ENCODE measurements around the gene WIPF2.

DNA sequence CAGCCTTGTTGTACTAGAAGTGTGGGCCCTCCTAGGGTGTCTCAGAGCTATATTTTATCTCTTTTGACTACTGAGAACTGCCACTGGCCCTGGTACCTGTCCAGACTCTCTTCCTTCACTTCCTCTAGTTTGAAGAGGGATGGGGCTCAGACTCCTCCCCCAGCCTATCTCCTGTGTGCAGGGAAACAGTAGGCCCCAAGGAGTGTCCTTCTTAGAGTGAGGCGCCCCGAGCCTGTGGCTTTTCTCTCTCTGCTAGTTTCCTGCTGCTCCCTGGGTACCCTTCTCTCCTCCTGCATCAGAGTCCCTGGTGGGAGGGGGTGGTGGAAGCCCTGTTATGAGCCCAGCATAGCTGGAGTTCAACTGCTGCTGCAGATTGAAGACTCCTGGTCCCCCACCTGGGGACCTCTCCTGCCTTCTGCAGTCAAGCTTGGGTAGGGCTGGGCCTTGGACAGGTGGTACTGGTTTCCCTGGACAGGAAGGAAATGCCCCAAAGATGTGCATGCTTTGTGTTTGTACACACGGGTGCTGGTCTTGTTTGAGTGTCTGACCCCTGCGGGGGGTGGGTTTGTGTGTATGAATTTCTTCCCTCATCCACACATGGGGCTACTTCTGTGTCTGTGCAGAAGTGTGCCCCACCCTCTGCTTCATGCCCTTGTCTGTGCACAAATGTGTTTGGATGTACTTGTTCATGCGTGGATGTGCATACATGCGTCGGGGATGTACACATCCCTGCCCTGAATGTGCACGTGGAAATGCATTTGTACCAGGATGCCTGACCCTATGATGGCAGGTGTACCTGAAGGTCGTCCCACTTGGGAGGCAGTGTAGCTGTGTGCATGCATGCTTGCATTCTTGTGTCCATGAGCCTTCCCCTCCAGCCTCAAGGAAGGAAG lies 96.8 kb downstream of the WIPF2 start:
- TF ChIP-seq, protein P1, sequence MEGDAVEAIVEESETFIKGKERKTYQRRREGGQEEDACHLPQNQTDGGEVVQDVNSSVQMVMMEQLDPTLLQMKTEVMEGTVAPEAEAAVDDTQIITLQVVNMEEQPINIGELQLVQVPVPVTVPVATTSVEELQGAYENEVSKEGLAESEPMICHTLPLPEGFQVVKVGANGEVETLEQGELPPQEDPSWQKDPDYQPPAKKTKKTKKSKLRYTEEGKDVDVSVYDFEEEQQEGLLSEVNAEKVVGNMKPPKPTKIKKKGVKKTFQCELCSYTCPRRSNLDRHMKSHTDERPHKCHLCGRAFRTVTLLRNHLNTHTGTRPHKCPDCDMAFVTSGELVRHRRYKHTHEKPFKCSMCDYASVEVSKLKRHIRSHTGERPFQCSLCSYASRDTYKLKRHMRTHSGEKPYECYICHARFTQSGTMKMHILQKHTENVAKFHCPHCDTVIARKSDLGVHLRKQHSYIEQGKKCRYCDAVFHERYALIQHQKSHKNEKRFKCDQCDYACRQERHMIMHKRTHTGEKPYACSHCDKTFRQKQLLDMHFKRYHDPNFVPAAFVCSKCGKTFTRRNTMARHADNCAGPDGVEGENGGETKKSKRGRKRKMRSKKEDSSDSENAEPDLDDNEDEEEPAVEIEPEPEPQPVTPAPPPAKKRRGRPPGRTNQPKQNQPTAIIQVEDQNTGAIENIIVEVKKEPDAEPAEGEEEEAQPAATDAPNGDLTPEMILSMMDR (IDR thresholded peaks at IDR 0.05; ENCODE audit: low read depth, low read length) = no peak
- TF ChIP-seq POLR2A (IDR thresholded peaks at IDR 0.05; ENCODE audit: extremely low read depth, insufficient read length) (no peak), MYC (IDR thresholded peaks at IDR 0.05; ENCODE audit: low read depth, low read length) (no peak)
- TF ChIP-seq, protein P2, sequence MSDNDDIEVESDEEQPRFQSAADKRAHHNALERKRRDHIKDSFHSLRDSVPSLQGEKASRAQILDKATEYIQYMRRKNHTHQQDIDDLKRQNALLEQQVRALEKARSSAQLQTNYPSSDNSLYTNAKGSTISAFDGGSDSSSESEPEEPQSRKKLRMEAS (IDR thresholded peaks at IDR 0.05; ENCODE audit: low read depth, low read length) = no peak

Data from NB4 (cell line).